ENCODE measurements around the gene CEP85. TPM values are rescaled to one million over a fixed set of nuclear protein-coding genes. Genes with fewer than 3 reads are reported as not detected.

The CEP85 gene
- total RNA-seq, 1 experiment from 2014 or later = 38.6 TPM

GRCh38 chr1:26289158-26290059 lies 55.4 kb downstream of the CEP85 start:
- no peak overlapping the region for H3K9ac ChIP-seq (ENCODE audit: extremely low read depth, insufficient read length, low read length)
- no peak overlapping the region for H3K18ac ChIP-seq (ENCODE audit: insufficient read length, low read depth, low read length)
- H3T11ph ChIP-seq (ENCODE audit: low read length) = no peak overlapping the region
- H3K9me3 ChIP-seq (ENCODE audit: control insufficient read depth, low read depth, low read length) = no peaks in the 10 kb centered on the region
- H2BK15ac ChIP-seq (ENCODE audit: low read depth, low read length) = no peak overlapping the region
- no peak overlapping the region for H3K14ac ChIP-seq (ENCODE audit: insufficient read depth, low read length)
- no peak overlapping the region for H2AFZ ChIP-seq (ENCODE audit: low read length)
- Mint-ChIP-seq H3K9me3 (no peaks in the 10 kb centered on the region; a peak in 1 of 5 replicates), H3K4me1 (peaks cover 30 to 44% of the 10 kb centered on the region in 2 experiments), H3K4me3 (no peak overlapping the region; a peak in 1 of 5 replicates), H3K27me3 (ENCODE audit: low read depth) (no peaks in the 10 kb centered on the region), H3K27ac (peak overlapping the region in 2 of 3 experiments; percentile 48 to 64; a peak in 3 of 7 replicates), H3K36me3 (ENCODE audit: insufficient read depth in 1 of 3, low read depth in 3 of 3) (peaks cover 0 to 6% (median 0%) of the 10 kb centered on the region in 3 experiments; a peak in 1 of 7 replicates)
- TF ChIP-seq, protein P1, sequence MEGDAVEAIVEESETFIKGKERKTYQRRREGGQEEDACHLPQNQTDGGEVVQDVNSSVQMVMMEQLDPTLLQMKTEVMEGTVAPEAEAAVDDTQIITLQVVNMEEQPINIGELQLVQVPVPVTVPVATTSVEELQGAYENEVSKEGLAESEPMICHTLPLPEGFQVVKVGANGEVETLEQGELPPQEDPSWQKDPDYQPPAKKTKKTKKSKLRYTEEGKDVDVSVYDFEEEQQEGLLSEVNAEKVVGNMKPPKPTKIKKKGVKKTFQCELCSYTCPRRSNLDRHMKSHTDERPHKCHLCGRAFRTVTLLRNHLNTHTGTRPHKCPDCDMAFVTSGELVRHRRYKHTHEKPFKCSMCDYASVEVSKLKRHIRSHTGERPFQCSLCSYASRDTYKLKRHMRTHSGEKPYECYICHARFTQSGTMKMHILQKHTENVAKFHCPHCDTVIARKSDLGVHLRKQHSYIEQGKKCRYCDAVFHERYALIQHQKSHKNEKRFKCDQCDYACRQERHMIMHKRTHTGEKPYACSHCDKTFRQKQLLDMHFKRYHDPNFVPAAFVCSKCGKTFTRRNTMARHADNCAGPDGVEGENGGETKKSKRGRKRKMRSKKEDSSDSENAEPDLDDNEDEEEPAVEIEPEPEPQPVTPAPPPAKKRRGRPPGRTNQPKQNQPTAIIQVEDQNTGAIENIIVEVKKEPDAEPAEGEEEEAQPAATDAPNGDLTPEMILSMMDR (conservative IDR thresholded peaks at IDR 0.05) = no peak
- H2AK5ac ChIP-seq (ENCODE audit: insufficient read length, low read length) = no peak overlapping the region
- H3K23me2 ChIP-seq (ENCODE audit: insufficient read length, low read depth, low read length, poor library complexity, severe bottlenecking) = no peaks in the 10 kb centered on the region
- no peak for DNase-seq
- H4K5ac ChIP-seq (ENCODE audit: insufficient read length, low read depth, low read length) = no peak overlapping the region
- H4K8ac ChIP-seq (replicated peaks; ENCODE audit: insufficient read length, low read depth, low read length) = no peak overlapping the region
- no peak overlapping the region for H2BK20ac ChIP-seq (ENCODE audit: low read depth, low read length, poor library complexity, severe bottlenecking)
- H3K4me1 ChIP-seq (ENCODE audit: insufficient read depth, low read length) = peaks cover 3% of the 10 kb centered on the region; the same call in 1 of the 2 replicates
- H3K27me3 ChIP-seq (ENCODE audit: insufficient read depth, low read length) = no peaks in the 10 kb centered on the region
- H3K27ac ChIP-seq (ENCODE audit: insufficient read length, low read depth, low read length) = no peak overlapping the region
- no peak overlapping the region for H2BK12ac ChIP-seq (ENCODE audit: insufficient read length, low read depth, low read length)
- H3K4ac ChIP-seq (ENCODE audit: low read depth, low read length) = no peak overlapping the region
- H2BK120ac ChIP-seq (ENCODE audit: low read depth, low read length, poor library complexity, severe bottlenecking) = no peak overlapping the region
- no peak overlapping the region for H3K4me2 ChIP-seq (ENCODE audit: insufficient read depth, insufficient read length, low read length)
- no CpG with 5 or more reads among the region's 21 CpGs for WGBS (ENCODE audit: extremely low coverage, insufficient read length, low lambda C conversion rate)
- no peak overlapping the region for H4K91ac ChIP-seq (ENCODE audit: insufficient read length, low read depth, low read length)
- H3K56ac ChIP-seq (ENCODE audit: insufficient read length, low read depth, low read length) = no peak overlapping the region
- H3K79me2 ChIP-seq (ENCODE audit: insufficient read depth, low read length) = no peaks in the 10 kb centered on the region
- H3K79me1 ChIP-seq (ENCODE audit: insufficient read depth, low read depth, low read length, poor library complexity, severe bottlenecking) = no peaks in the 10 kb centered on the region
- no peak overlapping the region for H3K23ac ChIP-seq (ENCODE audit: insufficient read length, low read depth, low read length)
- H2BK5ac ChIP-seq (ENCODE audit: insufficient read length, low read length) = no peak overlapping the region
- H4K20me1 ChIP-seq (ENCODE audit: control insufficient read depth, insufficient read depth, insufficient read length) = no peaks in the 10 kb centered on the region
